ENCODE results near the gene IL16.

DNA sequence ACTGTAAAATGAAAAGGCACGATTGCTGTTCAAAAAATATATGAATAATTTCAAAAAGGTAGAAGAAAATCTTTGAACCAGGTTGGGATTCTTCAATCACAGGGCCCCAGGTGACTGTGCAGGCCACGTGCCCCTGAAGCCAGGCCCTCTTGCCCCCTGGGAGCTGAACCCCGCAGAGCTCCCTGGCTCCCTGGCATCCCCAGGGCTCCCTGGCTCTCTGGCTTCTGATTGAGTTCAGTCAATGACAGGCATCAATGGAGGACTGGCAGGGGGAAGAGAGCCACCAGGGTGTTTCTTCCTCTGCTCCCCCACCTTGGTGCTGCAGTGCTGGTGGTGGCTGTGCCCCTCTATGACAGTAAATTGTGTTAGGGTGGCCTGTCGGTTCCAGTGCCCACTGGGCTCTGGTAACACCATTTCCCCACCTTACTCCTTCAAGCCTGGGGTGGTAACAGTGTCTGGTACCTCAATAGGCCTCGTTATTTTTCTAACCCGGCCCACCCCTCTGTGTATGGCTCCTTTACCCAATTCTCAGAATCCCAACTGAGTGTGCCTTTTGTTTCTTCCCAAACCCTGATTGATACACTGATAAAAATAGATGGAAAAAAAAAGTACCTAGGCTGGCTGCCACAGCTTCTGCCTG is 64.6 kb downstream of the IL16 start:
- TF ChIP-seq, protein P1, sequence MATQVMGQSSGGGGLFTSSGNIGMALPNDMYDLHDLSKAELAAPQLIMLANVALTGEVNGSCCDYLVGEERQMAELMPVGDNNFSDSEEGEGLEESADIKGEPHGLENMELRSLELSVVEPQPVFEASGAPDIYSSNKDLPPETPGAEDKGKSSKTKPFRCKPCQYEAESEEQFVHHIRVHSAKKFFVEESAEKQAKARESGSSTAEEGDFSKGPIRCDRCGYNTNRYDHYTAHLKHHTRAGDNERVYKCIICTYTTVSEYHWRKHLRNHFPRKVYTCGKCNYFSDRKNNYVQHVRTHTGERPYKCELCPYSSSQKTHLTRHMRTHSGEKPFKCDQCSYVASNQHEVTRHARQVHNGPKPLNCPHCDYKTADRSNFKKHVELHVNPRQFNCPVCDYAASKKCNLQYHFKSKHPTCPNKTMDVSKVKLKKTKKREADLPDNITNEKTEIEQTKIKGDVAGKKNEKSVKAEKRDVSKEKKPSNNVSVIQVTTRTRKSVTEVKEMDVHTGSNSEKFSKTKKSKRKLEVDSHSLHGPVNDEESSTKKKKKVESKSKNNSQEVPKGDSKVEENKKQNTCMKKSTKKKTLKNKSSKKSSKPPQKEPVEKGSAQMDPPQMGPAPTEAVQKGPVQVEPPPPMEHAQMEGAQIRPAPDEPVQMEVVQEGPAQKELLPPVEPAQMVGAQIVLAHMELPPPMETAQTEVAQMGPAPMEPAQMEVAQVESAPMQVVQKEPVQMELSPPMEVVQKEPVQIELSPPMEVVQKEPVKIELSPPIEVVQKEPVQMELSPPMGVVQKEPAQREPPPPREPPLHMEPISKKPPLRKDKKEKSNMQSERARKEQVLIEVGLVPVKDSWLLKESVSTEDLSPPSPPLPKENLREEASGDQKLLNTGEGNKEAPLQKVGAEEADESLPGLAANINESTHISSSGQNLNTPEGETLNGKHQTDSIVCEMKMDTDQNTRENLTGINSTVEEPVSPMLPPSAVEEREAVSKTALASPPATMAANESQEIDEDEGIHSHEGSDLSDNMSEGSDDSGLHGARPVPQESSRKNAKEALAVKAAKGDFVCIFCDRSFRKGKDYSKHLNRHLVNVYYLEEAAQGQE (IDR thresholded peaks at IDR 0.05) = no peak
- TF ChIP-seq, protein P2, sequence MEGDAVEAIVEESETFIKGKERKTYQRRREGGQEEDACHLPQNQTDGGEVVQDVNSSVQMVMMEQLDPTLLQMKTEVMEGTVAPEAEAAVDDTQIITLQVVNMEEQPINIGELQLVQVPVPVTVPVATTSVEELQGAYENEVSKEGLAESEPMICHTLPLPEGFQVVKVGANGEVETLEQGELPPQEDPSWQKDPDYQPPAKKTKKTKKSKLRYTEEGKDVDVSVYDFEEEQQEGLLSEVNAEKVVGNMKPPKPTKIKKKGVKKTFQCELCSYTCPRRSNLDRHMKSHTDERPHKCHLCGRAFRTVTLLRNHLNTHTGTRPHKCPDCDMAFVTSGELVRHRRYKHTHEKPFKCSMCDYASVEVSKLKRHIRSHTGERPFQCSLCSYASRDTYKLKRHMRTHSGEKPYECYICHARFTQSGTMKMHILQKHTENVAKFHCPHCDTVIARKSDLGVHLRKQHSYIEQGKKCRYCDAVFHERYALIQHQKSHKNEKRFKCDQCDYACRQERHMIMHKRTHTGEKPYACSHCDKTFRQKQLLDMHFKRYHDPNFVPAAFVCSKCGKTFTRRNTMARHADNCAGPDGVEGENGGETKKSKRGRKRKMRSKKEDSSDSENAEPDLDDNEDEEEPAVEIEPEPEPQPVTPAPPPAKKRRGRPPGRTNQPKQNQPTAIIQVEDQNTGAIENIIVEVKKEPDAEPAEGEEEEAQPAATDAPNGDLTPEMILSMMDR (IDR thresholded peaks at IDR 0.05; ENCODE audit: low read depth, low read length, missing input control) = no peak
- TF ChIP-seq SP1 (IDR thresholded peaks at IDR 0.05) (no peak), GABPA (IDR thresholded peaks at IDR 0.05 in 1 of 2, conservative IDR thresholded peaks at IDR 0.05 in 1 of 2) (no peak)

Data from liver (tissue), 3 donors.